Fibroblast of lung (primary cell): ENCODE results near the gene ME1. TPM values are rescaled to one million over a fixed set of nuclear protein-coding genes. Genes with fewer than 3 reads are reported as not detected.
A peak's percentile ranks its signal among the peaks of the same experiment; 100 is the strongest.

Experiments
- DNase-seq, 2 donors: peaks; one replicate each; pipeline versions ENCODE4 v3.0.0 to v3.0.0-alpha.2; 2010; ENCODE audit warnings: low read depth in 2 of 2
- H2AFZ ChIP-seq: 2 replicates; pipeline ENCODE4 v1.5.1; 2012; ENCODE audit warnings: low read length, control low read depth, inconsistent platforms
- H3K27ac ChIP-seq: 2 replicates; pipeline ENCODE4 v1.5.1; 2011; ENCODE audit warnings: low read length, control low read depth; ENCODE audit not compliant: insufficient read depth
- H3K27me3 ChIP-seq: 2 replicates; pipeline ENCODE4 v1.5.1; 2011; ENCODE audit warnings: mild to moderate bottlenecking, low read length; ENCODE audit not compliant: control insufficient read depth, insufficient read depth
- H3K36me3 ChIP-seq: 2 replicates; pipeline ENCODE4 v1.5.1; 2011; ENCODE audit warnings: low read length; ENCODE audit not compliant: control insufficient read depth, insufficient read depth
- H3K4me1 ChIP-seq: 2 replicates; pipeline ENCODE4 v1.5.1; 2011; ENCODE audit warnings: low read length; ENCODE audit not compliant: control insufficient read depth, insufficient read depth; ENCODE audit errors: extremely low read depth
- H3K4me2 ChIP-seq: 2 replicates; pipeline ENCODE4 v1.5.1; 2011; ENCODE audit warnings: low read length, control low read depth; ENCODE audit not compliant: insufficient read depth; ENCODE audit errors: extremely low read depth
- H3K4me3 ChIP-seq, 4 experiments: fragments of 200-600 bp in 1 of 4; sonication (generic) in 1 of 4; replicated peaks in 1 of 4; 2 replicates each; pipeline ENCODE4 v1.5.1; 2011 to 2016; ENCODE audit warnings: low read length in 4 of 4, low read depth in 3 of 4, mild to moderate bottlenecking in 3 of 4, control low read depth in 2 of 4, inconsistent platforms in 1 of 4, mixed read lengths in 1 of 4; ENCODE audit not compliant: insufficient read depth in 1 of 4; ENCODE audit errors: control extremely low read depth in 1 of 4
- H3K79me2 ChIP-seq: 2 replicates; pipeline ENCODE4 v1.5.1; 2012; ENCODE audit warnings: mild to moderate bottlenecking, low read length, inconsistent platforms; ENCODE audit not compliant: control insufficient read depth, insufficient read depth
- H3K9ac ChIP-seq: 2 replicates; pipeline ENCODE4 v1.5.1; 2011; ENCODE audit warnings: mild to moderate bottlenecking, low read length, control low read depth; ENCODE audit not compliant: insufficient read depth
- H3K9me3 ChIP-seq: 2 replicates; pipeline ENCODE4 v1.5.1; 2012; ENCODE audit warnings: low read depth, low read length; ENCODE audit not compliant: control insufficient read depth, insufficient read depth
- H4K20me1 ChIP-seq: 2 replicates; pipeline ENCODE4 v1.5.1; 2011; ENCODE audit warnings: low read length; ENCODE audit not compliant: control insufficient read depth, insufficient read depth; ENCODE audit errors: extremely low read depth
- EZH2 ChIP-seq: IDR thresholded peaks from 2 replicates; pipeline ENCODE4 v1.5.1; 2012; ENCODE audit warnings: low read length, control low read depth, mild to moderate bottlenecking; ENCODE audit errors: missing control alignments
- polyA plus RNA-seq, 2 donors: library from polyadenylated mRNA; depleted of rRNA in 1 of 2; stranded (reverse) in 1 of 2; unstranded in 1 of 2; fragments of >200 nt; gene quantifications; 2 replicates each; pipeline ENCODE4 v1.2.1, GENCODE V29; 2011 to 2012; ENCODE audit warnings: missing spikeins in 1 of 2
- total RNA-seq: library from RNA; depleted of rRNA; stranded (reverse); fragments of >200 nt; gene quantifications from 2 replicates; pipeline ENCODE4 v1.2.1, GENCODE V29; 2014
- TF ChIP-seq, protein P1 (sequence below), 2 donors: IDR thresholded peaks in 1 of 2; conservative IDR thresholded peaks in 1 of 2; 1 replicate in 1 of 2; 2 replicates in 1 of 2; pipeline ENCODE4 v1.5.1; 2011 to 2012; ENCODE audit warnings: low read length in 2 of 2, control low read depth in 1 of 2, inconsistent platforms in 1 of 2, low read depth in 1 of 2, mild to moderate bottlenecking in 1 of 2

The ME1 gene
- total and polyA plus RNA-seq, 2 donors (not counting 1 experiment from before 2014, with no cell fraction given), result 35.8 to 44.3 TPM

DNA sequence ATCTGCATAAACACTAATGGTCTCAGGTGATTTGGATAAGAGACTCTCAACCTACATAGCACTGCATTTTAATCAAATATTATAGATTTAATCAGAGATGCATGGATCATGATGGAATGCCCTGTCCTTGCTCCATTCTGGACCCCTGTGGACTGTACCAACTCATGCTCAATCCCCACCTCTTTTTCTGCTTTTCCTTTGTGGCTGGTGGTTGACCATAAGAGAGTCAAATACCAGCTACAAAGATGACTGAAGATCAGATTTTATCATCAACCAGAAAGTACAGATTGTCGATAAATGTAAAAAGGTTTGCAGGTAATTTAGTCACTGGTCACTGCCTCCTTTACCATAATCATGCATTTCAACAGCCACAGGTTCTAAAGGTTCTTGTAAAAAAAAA, 116.2 kb downstream of the ME1 start:
- Histone ChIP-seq H3K4me3 (no peak overlapping the region), H3K4me2 (no peak overlapping the region), H3K4me1 (peaks cover 2% of the 10 kb centered on the region), H3K27ac (no peak overlapping the region), H3K9ac (no peak overlapping the region), H3K27me3 (no peaks in the 10 kb centered on the region), H3K79me2 (no peaks in the 10 kb centered on the region), H3K9me3 (no peaks in the 10 kb centered on the region), H3K36me3 (no peaks in the 10 kb centered on the region), H4K20me1 (no peaks in the 10 kb centered on the region), H2AFZ (no peak overlapping the region)
- TF ChIP-seq, protein P1, sequence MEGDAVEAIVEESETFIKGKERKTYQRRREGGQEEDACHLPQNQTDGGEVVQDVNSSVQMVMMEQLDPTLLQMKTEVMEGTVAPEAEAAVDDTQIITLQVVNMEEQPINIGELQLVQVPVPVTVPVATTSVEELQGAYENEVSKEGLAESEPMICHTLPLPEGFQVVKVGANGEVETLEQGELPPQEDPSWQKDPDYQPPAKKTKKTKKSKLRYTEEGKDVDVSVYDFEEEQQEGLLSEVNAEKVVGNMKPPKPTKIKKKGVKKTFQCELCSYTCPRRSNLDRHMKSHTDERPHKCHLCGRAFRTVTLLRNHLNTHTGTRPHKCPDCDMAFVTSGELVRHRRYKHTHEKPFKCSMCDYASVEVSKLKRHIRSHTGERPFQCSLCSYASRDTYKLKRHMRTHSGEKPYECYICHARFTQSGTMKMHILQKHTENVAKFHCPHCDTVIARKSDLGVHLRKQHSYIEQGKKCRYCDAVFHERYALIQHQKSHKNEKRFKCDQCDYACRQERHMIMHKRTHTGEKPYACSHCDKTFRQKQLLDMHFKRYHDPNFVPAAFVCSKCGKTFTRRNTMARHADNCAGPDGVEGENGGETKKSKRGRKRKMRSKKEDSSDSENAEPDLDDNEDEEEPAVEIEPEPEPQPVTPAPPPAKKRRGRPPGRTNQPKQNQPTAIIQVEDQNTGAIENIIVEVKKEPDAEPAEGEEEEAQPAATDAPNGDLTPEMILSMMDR (conservative IDR thresholded peaks at IDR 0.05 in 1 of 2, IDR thresholded peaks at IDR 0.05 in 1 of 2; ENCODE audit: low read depth in 1 of 2, low read length in 2 of 2), result no peak
- TF ChIP-seq EZH2, result no peak
- DNase-seq, result no peak

DNA sequence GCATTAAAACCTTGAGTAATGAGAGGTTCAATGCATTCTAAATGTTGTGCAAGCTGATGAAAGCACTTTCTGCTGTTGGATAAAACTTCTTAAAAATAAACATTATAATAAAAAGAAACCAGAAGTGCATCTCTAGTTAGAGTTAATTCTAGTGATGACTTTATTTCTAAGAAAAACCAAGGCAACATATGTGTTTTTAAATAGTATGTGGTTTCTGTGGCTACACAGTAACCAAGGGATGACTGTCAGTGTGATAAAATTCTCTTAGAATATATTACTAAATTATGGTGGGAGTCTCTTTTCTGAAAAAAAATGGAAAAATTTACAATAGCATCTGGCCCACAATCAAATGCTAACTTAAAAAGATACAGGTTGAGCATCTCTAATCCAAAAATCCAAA, 117.0 kb downstream of the ME1 start:
- no peaks in the 10 kb centered on the region for H3K36me3 ChIP-seq
- no peak overlapping the region for H3K4me3 ChIP-seq
- TF ChIP-seq EZH2, result no peak
- TF ChIP-seq, protein P1 (conservative IDR thresholded peaks at IDR 0.05 in 1 of 2, IDR thresholded peaks at IDR 0.05 in 1 of 2; ENCODE audit: low read depth in 1 of 2, low read length in 2 of 2), result no peak
- H3K4me1 ChIP-seq, result peaks cover 2% of the 10 kb centered on the region
- H3K9ac ChIP-seq, result no peak overlapping the region
- no peaks in the 10 kb centered on the region for H4K20me1 ChIP-seq
- H3K79me2 ChIP-seq, result no peaks in the 10 kb centered on the region
- peak in 1 of 2 donors; percentile 41 for DNase-seq
- no peak overlapping the region for H3K4me2 ChIP-seq
- H3K27ac ChIP-seq, result no peak overlapping the region
- H3K9me3 ChIP-seq, result no peaks in the 10 kb centered on the region
- no peak overlapping the region for H2AFZ ChIP-seq
- no peaks in the 10 kb centered on the region for H3K27me3 ChIP-seq

DNA sequence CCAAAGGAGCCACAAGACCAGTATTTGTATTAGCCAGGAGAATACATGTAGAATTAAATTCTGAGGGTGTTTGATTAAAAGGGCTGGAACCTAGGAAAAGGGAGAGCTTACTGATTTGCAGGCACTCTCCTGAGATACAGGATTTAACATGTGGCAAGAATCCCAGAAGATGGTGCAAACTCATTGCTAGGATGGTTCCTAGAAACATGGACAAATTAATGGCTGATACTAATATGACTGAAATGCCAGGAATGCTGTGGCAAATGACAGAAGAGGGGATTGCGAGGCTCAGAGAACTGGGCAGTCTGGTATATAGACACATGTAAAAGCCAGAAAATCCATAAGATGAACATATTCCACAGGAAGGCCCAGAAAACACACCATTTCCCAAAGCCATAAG, 119.6 kb downstream of the ME1 start:
- Histone ChIP-seq H3K36me3 (no peaks in the 10 kb centered on the region), H3K9ac (no peak overlapping the region), H4K20me1 (no peaks in the 10 kb centered on the region), H3K4me2 (no peak overlapping the region), H3K79me2 (no peaks in the 10 kb centered on the region), H3K27ac (no peak overlapping the region), H3K4me1 (peaks cover 2% of the 10 kb centered on the region), H2AFZ (no peak overlapping the region), H3K9me3 (no peaks in the 10 kb centered on the region), H3K4me3 (no peak overlapping the region), H3K27me3 (no peaks in the 10 kb centered on the region)
- DNase-seq, result peak in 1 of 2 donors; percentile 23
- no peak for TF ChIP-seq EZH2
- TF ChIP-seq, protein P1 (conservative IDR thresholded peaks at IDR 0.05 in 1 of 2, IDR thresholded peaks at IDR 0.05 in 1 of 2; ENCODE audit: low read depth in 1 of 2, low read length in 2 of 2), result no peak
